Osteoblast (primary cell): Measurements from ENCODE around the gene CCDC83. TPM values are rescaled to one million over a fixed set of nuclear protein-coding genes. Genes with fewer than 3 reads are reported as not detected.
A peak's percentile ranks its signal among the peaks of the same experiment; 100 is the strongest.

Source experiments
- DNase-seq: peaks from one replicate; pipeline ENCODE4 v3.0.0; 2011; ENCODE audit warnings: low spot score, mixed read lengths; ENCODE audit not compliant: insufficient read length; ENCODE audit errors: missing footprints
- H2AFZ ChIP-seq: 2 replicates; pipeline ENCODE4 v1.6.0; 2011; ENCODE audit warnings: mild to moderate bottlenecking, low read length
- H3K27ac ChIP-seq: 2 replicates; pipeline ENCODE4 v1.5.1; 2011; ENCODE audit warnings: mild to moderate bottlenecking, low read depth, low read length, moderate library complexity
- H3K27me3 ChIP-seq: 2 replicates; pipeline ENCODE4 v1.6.0; 2012; ENCODE audit warnings: mild to moderate bottlenecking, control low read depth, inconsistent platforms, low read length, moderate library complexity; ENCODE audit not compliant: insufficient read depth
- H3K36me3 ChIP-seq: 2 replicates; pipeline ENCODE4 v1.5.1; 2011; ENCODE audit warnings: mild to moderate bottlenecking, low read length, control low read depth, moderate library complexity; ENCODE audit not compliant: insufficient read depth
- H3K4me1 ChIP-seq: 2 replicates; pipeline ENCODE4 v1.5.1; 2011; ENCODE audit warnings: mild to moderate bottlenecking, low read length, control low read depth, moderate library complexity; ENCODE audit not compliant: insufficient read depth
- H3K4me2 ChIP-seq: 2 replicates; pipeline ENCODE4 v1.6.0; 2011; ENCODE audit warnings: mild to moderate bottlenecking, low read length; ENCODE audit not compliant: insufficient read depth
- H3K4me3 ChIP-seq: fragments of 200-600 bp; sonication (generic); 3 replicates; pipeline ENCODE4 v1.5.1; 2012; ENCODE audit warnings: mild to moderate bottlenecking, low read length, inconsistent platforms; ENCODE audit not compliant: insufficient read depth
- H3K79me2 ChIP-seq: 2 replicates; pipeline ENCODE4 v1.6.0; 2012; ENCODE audit warnings: mild to moderate bottlenecking, low read length, control low read depth, inconsistent platforms; ENCODE audit not compliant: insufficient read depth
- H3K9me3 ChIP-seq: 2 replicates; pipeline ENCODE4 v1.5.1; 2011; ENCODE audit warnings: low read depth, low read length, control low read depth
- H4K20me1 ChIP-seq: 2 replicates; pipeline ENCODE4 v1.6.0; 2012; ENCODE audit warnings: mild to moderate bottlenecking, low read length, control low read depth; ENCODE audit not compliant: insufficient read depth
- total RNA-seq: library from RNA; depleted of rRNA; stranded (reverse); fragments of >200 nt; gene quantifications from 2 replicates; pipeline ENCODE4 v1.2.3, GENCODE V29; 2012
- TF ChIP-seq, protein P1 (sequence below): IDR thresholded peaks from 2 replicates; pipeline ENCODE4 v1.5.1; 2011; ENCODE audit warnings: mild to moderate bottlenecking, low read depth, low read length, moderate library complexity; ENCODE audit errors: extremely low read depth

The CCDC83 gene
- not detected in 2 replicates for total RNA-seq

DNA sequence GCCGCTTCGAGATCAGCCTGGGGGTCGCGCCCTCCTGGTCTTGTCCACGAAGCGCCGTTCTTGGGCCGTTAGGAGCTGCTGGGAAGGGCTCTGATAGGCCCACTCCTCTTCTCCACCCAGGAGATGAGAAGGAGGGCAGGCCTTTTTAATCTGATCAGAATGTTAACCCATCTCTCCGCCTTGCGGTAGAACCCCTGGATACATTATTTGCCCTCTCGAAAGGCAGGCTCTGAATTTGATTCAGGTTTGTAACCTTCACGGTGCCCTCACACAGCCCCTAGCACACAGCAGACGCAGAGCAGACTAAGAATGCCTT lies at the start of gene CCDC83:
Gene CCDC83 (plus strand): TSS at position 43 of the 316 bp plus-strand sequence. CDS start 9,741 bp downstream, outside the sequence.
- H3K36me3 ChIP-seq, result no peaks in the 10 kb centered on the region
- H3K4me3 ChIP-seq, result peak within 1 kb of the TSS; percentile 92
- H2AFZ ChIP-seq, result peak within 1 kb of the TSS; percentile 99
- TF ChIP-seq, protein P1, sequence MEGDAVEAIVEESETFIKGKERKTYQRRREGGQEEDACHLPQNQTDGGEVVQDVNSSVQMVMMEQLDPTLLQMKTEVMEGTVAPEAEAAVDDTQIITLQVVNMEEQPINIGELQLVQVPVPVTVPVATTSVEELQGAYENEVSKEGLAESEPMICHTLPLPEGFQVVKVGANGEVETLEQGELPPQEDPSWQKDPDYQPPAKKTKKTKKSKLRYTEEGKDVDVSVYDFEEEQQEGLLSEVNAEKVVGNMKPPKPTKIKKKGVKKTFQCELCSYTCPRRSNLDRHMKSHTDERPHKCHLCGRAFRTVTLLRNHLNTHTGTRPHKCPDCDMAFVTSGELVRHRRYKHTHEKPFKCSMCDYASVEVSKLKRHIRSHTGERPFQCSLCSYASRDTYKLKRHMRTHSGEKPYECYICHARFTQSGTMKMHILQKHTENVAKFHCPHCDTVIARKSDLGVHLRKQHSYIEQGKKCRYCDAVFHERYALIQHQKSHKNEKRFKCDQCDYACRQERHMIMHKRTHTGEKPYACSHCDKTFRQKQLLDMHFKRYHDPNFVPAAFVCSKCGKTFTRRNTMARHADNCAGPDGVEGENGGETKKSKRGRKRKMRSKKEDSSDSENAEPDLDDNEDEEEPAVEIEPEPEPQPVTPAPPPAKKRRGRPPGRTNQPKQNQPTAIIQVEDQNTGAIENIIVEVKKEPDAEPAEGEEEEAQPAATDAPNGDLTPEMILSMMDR, result no peak
- H3K4me2 ChIP-seq, result peak within 1 kb of the TSS; percentile 89
- no peaks in the 10 kb centered on the region for H3K27me3 ChIP-seq
- no peaks in the 10 kb centered on the region for H3K79me2 ChIP-seq
- no peak for DNase-seq
- peak within 1 kb of the TSS; percentile 71 for H3K27ac ChIP-seq
- no peaks in the 10 kb centered on the region for H3K9me3 ChIP-seq
- peaks cover 5% of the 10 kb centered on the region for H3K4me1 ChIP-seq
- no peaks in the 10 kb centered on the region for H4K20me1 ChIP-seq

DNA sequence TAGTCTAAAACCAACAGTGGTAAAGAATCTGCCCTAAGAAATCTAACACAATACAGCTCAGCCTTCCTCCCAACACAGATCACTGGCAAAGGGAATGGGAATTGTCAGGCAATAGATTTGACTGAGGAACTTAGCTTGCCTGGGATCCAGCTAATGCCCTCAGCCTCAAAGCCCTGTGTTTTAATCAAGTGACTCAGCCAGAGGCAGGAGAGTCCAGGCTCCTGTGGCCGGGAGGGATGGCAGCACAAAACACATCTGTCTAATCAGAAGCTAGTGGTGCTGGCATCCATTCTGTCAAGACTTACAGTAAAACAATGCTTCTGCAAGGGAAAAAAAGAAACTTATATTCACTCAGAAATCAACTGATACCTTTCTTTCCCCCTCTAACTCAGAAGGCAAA lies 49.8 kb upstream of the CCDC83 start:
- Histone ChIP-seq H3K27ac (no peak overlapping the region), H4K20me1 (peaks cover 4% of the 10 kb centered on the region), H3K36me3 (no peaks in the 10 kb centered on the region), H3K79me2 (no peaks in the 10 kb centered on the region), H3K27me3 (no peaks in the 10 kb centered on the region), H3K9me3 (no peaks in the 10 kb centered on the region), H3K4me3 (no peak overlapping the region), H2AFZ (no peak overlapping the region), H3K4me2 (no peak overlapping the region), H3K4me1 (peaks cover 8% of the 10 kb centered on the region)
- TF ChIP-seq, protein P1, result no peak
- peak; percentile 73 for DNase-seq

DNA sequence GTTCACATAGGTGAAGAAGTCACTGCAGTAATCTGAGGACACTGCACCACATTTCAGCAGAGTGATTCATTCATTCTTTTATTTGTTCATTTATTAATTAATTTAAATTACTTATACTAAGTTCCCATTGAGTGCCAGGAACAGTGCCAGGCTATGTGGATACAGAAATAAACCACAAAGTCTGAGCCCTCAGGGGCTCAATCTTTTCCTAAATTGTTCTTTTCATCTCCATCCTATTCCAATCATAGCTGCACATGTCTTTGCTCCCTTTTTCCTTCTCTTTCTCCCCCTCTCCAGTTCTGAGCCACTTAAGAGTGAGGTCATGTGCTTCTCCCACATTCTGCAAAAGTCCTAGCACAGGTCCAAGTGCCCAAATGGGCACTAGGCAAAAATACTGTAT lies 49.2 kb upstream of the CCDC83 start:
- Histone ChIP-seq H2AFZ (no peak overlapping the region), H3K79me2 (no peaks in the 10 kb centered on the region), H4K20me1 (peaks cover 4% of the 10 kb centered on the region), H3K36me3 (no peaks in the 10 kb centered on the region), H3K9me3 (no peaks in the 10 kb centered on the region), H3K27ac (no peak overlapping the region), H3K27me3 (no peaks in the 10 kb centered on the region), H3K4me3 (no peak overlapping the region), H3K4me2 (no peak overlapping the region), H3K4me1 (peaks cover 12% of the 10 kb centered on the region)
- DNase-seq, result no peak
- TF ChIP-seq, protein P1, result no peak

DNA sequence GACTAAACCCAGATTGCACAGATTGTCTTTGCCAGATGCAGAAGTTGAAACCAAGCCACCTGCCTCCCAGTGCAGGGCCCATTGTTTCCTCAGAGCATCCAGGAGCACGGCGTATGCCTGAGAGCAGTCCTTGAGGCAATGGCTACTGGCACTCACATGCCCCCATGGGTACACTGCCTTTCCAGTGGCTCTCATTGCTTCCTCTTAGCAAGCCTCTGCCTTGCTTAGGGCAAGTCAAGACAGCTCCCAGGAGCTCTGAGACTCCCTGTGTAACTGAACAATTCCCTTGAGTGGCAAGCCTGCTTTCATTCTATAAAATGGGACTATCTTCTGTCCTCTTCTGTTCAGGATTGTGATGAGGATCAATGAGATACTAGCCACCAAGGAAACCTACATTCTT lies 48.3 kb upstream of the CCDC83 start:
- Histone ChIP-seq H3K4me3 (no peak overlapping the region), H3K79me2 (no peaks in the 10 kb centered on the region), H2AFZ (no peak overlapping the region), H4K20me1 (peaks cover 4% of the 10 kb centered on the region), H3K27me3 (no peaks in the 10 kb centered on the region), H3K4me1 (peaks cover 17% of the 10 kb centered on the region), H3K9me3 (no peaks in the 10 kb centered on the region), H3K4me2 (no peak overlapping the region), H3K27ac (no peak overlapping the region), H3K36me3 (no peaks in the 10 kb centered on the region)
- TF ChIP-seq, protein P1, result no peak
- no peak for DNase-seq
